Left lung (tissue), 10 donors: ENCODE data around the gene ATG13. TPM values are rescaled to one million over a fixed set of nuclear protein-coding genes. Genes with fewer than 3 reads are reported as not detected.

Experiments
- ATAC-seq: fragments of 200-7000 bp; cut with Tn5 transposase; one replicate; pipeline ENCODE4 v1.9.1; 2020; ENCODE audit warnings: moderate library complexity
- DNase-seq, 4 donors: peaks; one replicate each; pipeline ENCODE4 v3.0.0-alpha.2; 2013 to 2020
- H3K27ac ChIP-seq, 2 donors: fragments of 200-600 bp; sonication (generic) in 1 of 2; one replicate each; pipeline versions ENCODE4 v1.5.0 to v1.8.0; 2020 to 2021
- H3K27me3 ChIP-seq, 2 donors: fragments of 200-600 bp; sonication (generic) in 1 of 2; one replicate each; pipeline versions ENCODE4 v1.5.0 to v1.8.0; 2020 to 2021
- H3K36me3 ChIP-seq, 2 donors: fragments of 200-600 bp; sonication (generic) in 1 of 2; one replicate each; pipeline versions ENCODE4 v1.5.0 to v1.8.0; 2020 to 2021
- H3K4me1 ChIP-seq, 2 donors: fragments of 200-600 bp; one replicate each; pipeline ENCODE4 v1.8.0; 2021
- H3K4me3 ChIP-seq, 2 donors: fragments of 200-600 bp; sonication (generic) in 1 of 2; one replicate each; pipeline versions ENCODE4 v1.5.0 to v1.8.0; 2020 to 2021; ENCODE audit warnings: mild to moderate bottlenecking in 1 of 2
- H3K9me3 ChIP-seq, 2 donors: fragments of 200-600 bp; sonication (generic) in 1 of 2; one replicate each; pipeline versions ENCODE4 v1.5.0 to v1.8.0; 2020 to 2021
- intact Hi-C, 2 donors: fragments of 100-400 bp; cut with DNase I; formaldehyde crosslinking; loops; one replicate each; pipeline versions ENCODE4 v1.11.2 to v1.14.2; 2022
- polyA plus RNA-seq, 6 donors: library from polyadenylated mRNA; unstranded; fragments of 120-200 nt; gene quantifications; one replicate each; pipeline ENCODE4 v1.2.1, GENCODE V29; 2013; ENCODE audit not compliant: insufficient read length in 6 of 6
- total RNA-seq, 2 donors: library from RNA; stranded (reverse); fragmentation: NEBNext Ultra II Directional; extraction: Animal tissue kit (Norgen Biotek cat#: 25700); gene quantifications; one replicate each; pipeline ENCODE4 v1.2.1, GENCODE V29; 2021
- TF ChIP-seq, protein P1 (sequence below), 2 donors: fragments of 200-600 bp; sonication (generic) in 1 of 2; IDR thresholded peaks; one replicate each; pipeline versions ENCODE4 v1.5.0 to v1.8.0; 2021; ENCODE audit warnings: antibody characterized with exemption in 2 of 2
- donor health status: DM: no; HTN: yes; CAD: no.
- donor health status: DM: no; HTN: no; CAD: no.

The ATG13 gene
- total and polyA plus RNA-seq, 8 donors, result 47.1 to 58.2 (median 52.3) TPM

DNA sequence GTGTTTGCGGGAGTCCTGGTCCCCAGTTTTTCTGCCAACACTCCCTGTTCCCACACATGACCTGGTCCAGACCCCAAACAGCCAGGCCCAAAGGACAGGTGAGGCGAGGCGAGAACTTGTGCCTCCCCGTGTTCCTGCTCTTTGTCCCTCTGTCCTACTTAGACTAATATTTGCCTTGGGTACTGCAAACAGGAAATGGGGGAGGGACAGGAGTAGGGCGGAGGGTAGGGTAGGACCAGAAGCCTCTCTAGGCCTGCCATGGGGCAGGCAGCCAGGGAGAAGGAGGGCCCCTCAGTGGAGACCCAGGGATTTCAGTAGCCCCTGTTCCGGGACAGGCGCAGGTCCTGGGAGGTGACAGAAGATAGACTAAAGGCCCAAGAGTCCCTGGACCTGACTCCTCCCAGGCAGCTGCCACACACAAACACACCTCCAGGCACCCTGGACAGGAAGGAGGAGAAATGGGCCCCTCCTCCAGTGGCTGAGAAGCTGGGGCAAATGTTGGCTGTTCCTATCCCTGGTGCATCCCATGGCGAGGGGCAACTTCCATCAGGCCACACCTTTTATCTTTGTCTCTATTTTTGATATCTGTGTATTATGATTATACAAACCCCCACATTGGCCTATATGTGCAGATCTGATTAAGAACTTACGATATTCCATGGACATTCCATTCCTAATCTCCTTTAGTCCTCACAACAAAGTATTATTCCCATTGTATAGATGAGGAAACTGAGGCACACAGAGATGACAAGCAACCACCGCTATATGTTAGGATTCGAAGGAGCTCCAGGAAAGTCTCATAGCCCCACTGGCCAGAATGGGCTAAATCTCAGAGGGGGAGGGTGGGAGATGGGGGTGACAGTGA lies 101.0 kb downstream of the ATG13 start:
- H3K36me3 ChIP-seq, result no peaks in the 10 kb centered on the region
- intact Hi-C loops, result no loop called here
- DNase-seq, result peak in 1 of 4 donors; percentile 22
- H3K27me3 ChIP-seq, result no peaks in the 10 kb centered on the region
- ATAC-seq, result peak; percentile 73
- TF ChIP-seq, protein P1, sequence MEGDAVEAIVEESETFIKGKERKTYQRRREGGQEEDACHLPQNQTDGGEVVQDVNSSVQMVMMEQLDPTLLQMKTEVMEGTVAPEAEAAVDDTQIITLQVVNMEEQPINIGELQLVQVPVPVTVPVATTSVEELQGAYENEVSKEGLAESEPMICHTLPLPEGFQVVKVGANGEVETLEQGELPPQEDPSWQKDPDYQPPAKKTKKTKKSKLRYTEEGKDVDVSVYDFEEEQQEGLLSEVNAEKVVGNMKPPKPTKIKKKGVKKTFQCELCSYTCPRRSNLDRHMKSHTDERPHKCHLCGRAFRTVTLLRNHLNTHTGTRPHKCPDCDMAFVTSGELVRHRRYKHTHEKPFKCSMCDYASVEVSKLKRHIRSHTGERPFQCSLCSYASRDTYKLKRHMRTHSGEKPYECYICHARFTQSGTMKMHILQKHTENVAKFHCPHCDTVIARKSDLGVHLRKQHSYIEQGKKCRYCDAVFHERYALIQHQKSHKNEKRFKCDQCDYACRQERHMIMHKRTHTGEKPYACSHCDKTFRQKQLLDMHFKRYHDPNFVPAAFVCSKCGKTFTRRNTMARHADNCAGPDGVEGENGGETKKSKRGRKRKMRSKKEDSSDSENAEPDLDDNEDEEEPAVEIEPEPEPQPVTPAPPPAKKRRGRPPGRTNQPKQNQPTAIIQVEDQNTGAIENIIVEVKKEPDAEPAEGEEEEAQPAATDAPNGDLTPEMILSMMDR (IDR thresholded peaks at IDR 0.05), result no peak
- H3K4me3 ChIP-seq, result no peak overlapping the region
- no peaks in the 10 kb centered on the region for H3K4me1 ChIP-seq
- no peaks in the 10 kb centered on the region for H3K9me3 ChIP-seq
- no peak overlapping the region for H3K27ac ChIP-seq

DNA sequence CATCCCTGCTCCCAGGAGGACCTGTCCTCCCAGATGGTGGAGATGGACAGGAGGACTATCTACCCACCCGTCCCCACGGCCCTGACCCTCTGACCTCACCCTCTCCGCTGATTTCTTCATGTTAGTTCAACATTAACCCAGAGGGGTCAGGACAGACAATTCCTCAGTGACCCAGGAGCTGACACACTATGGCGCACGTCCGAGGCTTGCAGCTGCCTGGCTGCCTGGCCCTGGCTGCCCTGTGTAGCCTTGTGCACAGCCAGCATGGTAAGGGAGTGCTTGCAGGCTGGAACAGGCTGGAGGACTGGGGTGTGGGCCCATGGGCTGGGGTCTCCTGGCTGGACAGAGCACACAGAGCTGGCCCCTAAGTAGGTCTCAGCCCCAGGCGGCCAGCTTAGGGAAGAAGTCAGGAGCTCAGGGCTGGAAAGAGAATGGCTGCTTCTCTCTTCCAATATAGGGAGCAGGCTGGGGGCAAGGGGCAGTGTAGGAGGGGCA lies 101.7 kb downstream of the ATG13 start, which contains the start of gene F2:
Gene F2, plus strand, starts transcription at position 166 of the 495 bp plus-strand sequence. Its CDS starts 23 bp downstream, at position 189.
- Histone ChIP-seq H3K27me3 (no peaks in the 10 kb centered on the region), H3K4me3 (no peak within 1 kb of the TSS), H3K27ac (no peak within 1 kb of the TSS), H3K9me3 (no peaks in the 10 kb centered on the region), H3K4me1 (no peaks in the 10 kb centered on the region), H3K36me3 (no peaks in the 10 kb centered on the region)
- TF ChIP-seq, protein P1 (IDR thresholded peaks at IDR 0.05), result no peak
- ATAC-seq, result no peak
- no peak for DNase-seq
- intact Hi-C loops, result no loop called here

DNA sequence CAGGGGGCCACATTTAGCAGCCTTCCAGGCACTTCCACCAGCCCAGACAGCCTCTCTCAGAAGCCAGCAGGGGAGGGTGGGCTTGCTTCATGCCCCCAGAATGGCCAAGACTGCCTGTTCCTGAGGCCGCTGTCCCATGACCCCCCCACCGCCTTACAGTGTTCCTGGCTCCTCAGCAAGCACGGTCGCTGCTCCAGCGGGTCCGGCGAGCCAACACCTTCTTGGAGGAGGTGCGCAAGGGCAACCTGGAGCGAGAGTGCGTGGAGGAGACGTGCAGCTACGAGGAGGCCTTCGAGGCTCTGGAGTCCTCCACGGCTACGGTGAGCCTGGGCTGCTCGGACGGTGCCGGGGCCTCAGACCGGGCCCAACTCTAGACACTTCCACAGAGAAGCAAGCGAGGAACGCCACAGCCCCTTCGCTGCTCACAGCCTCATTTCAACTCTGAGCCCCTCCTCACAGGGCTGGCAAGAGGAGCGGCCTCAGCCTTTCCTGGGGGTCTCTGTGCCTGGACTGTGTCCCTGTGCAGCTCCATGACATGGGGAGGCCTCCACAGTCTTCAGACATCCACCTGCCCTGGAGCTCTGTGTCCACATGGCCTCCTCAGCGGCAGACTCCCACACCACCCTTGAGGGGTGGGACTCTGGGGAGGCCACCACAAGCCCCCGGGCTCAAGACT lies 102.3 kb downstream of the ATG13 start:
- no peak overlapping the region for H3K4me3 ChIP-seq
- TF ChIP-seq, protein P1 (IDR thresholded peaks at IDR 0.05), result no peak
- H3K27me3 ChIP-seq, result no peaks in the 10 kb centered on the region
- no peaks in the 10 kb centered on the region for H3K4me1 ChIP-seq
- H3K36me3 ChIP-seq, result no peaks in the 10 kb centered on the region
- DNase-seq, result peak in 1 of 4 donors; percentile 69
- ATAC-seq, result no peak
- H3K9me3 ChIP-seq, result no peaks in the 10 kb centered on the region
- intact Hi-C loops, result no loop called here
- no peak overlapping the region for H3K27ac ChIP-seq

DNA sequence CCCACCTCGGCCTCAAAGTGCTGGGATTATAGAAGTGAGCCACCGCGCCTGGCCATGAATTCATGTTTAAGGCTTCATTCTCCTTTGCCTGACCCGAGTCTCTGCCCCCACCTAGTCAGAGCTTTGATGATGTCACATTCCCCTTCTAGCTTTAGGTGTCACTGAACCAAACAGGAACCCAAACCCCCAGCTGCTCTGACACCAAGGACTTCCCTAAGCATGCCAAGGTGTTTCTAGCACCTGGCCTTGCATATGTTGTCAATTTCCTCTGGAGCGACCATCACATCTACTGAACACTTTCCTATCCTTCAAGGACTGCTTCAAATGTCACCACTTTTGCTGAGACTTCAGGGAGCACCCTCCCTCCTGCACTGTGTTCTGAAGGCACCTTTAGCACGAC lies 103.9 kb downstream of the ATG13 start:
- no peak for ATAC-seq
- Histone ChIP-seq H3K4me1 (no peaks in the 10 kb centered on the region), H3K27me3 (no peaks in the 10 kb centered on the region), H3K9me3 (no peaks in the 10 kb centered on the region), H3K4me3 (no peak overlapping the region), H3K27ac (no peak overlapping the region), H3K36me3 (no peaks in the 10 kb centered on the region)
- TF ChIP-seq, protein P1 (IDR thresholded peaks at IDR 0.05), result no peak
- intact Hi-C loops, result no loop called here
- DNase-seq, result no peak
